Right lobe of liver (tissue), 6 donors: Measurements from ENCODE around the gene GNAT2. TPM values are rescaled to one million over a fixed set of nuclear protein-coding genes. Genes with fewer than 3 reads are reported as not detected.

Experiments used
- ATAC-seq, 4 donors: fragments of 200-7000 bp; cut with Tn5 transposase; one replicate each; pipeline ENCODE4 v1.9.1; 2020; ENCODE audit warnings: mild to moderate bottlenecking in 4 of 4, moderate library complexity in 4 of 4
- DNase-seq, 3 donors: peaks; one replicate each; pipeline ENCODE4 v3.0.0-alpha.2; 2020
- H3K27ac ChIP-seq, 3 donors: fragments of 200-600 bp; one replicate each; pipeline ENCODE4 v1.8.0; 2022
- H3K27me3 ChIP-seq, 2 donors: fragments of 200-600 bp; one replicate each; pipeline ENCODE4 v1.8.0; 2022
- H3K36me3 ChIP-seq, 4 donors: fragments of 200-600 bp; sonication (generic) in 1 of 4; one replicate each; pipeline versions ENCODE4 v1.5.1 to v1.8.0; 2017 to 2022; ENCODE audit warnings: control low read depth in 1 of 4
- H3K4me1 ChIP-seq, 4 donors: fragments of 200-600 bp; sonication (generic) in 1 of 4; one replicate each; pipeline versions ENCODE4 v1.5.1 to v1.8.0; 2017 to 2022; ENCODE audit warnings: control low read depth in 1 of 4
- H3K4me3 ChIP-seq, 3 donors: fragments of 200-600 bp; one replicate each; pipeline ENCODE4 v1.8.0; 2022
- H3K9me3 ChIP-seq, 4 donors: fragments of 200-600 bp; sonication (generic) in 1 of 4; one replicate each; pipeline versions ENCODE4 v1.5.1 to v1.8.0; 2017 to 2022; ENCODE audit warnings: control low read depth in 1 of 4
- POLR2A ChIP-seq: fragments of 450-650 bp; IDR thresholded peaks from one replicate; pipeline ENCODE4 v1.6.1; 2017; ENCODE audit warnings: antibody characterized with exemption, mild to moderate bottlenecking
- WGBS: methylation state at CpG from one replicate; pipeline ENCODE4 v1.1.6; 2018; ENCODE audit warnings: low coverage, low lambda C conversion rate; ENCODE audit not compliant: insufficient coverage; ENCODE audit errors: missing lambda C conversion rate; 5-methylcytosine and 5-hydroxymethylcytosine counted together
- intact Hi-C, 2 donors: fragments of 100-400 bp; cut with DNase I; formaldehyde crosslinking; loops; one replicate each; pipeline versions ENCODE4 v1.11.2 to v1.14.1; 2022
- total RNA-seq, 6 experiments: library from RNA; depleted of rRNA in 2 of 6; stranded (reverse); fragments of >200 nt in 2 of 6; fragmentation: NEBNext Ultra II Directional in 3 of 6; extraction: Animal tissue kit (Norgen Biotek cat#: 25700) in 3 of 6; gene quantifications; one replicate each; pipeline versions ENCODE4 v1.1.0 to v1.2.4, GENCODE V29; 2016 to 2023
- TF ChIP-seq, protein P1 (sequence below), 4 donors: fragments of 200-600 bp in 3 of 4; fragments of 450-650 bp in 1 of 4; IDR thresholded peaks; one replicate each; pipeline versions ENCODE4 v1.5.1 to v1.8.0; 2016 to 2022; ENCODE audit warnings: antibody characterized with exemption in 4 of 4, mild to moderate bottlenecking in 2 of 4
- donor health status: DM: no; HTN: yes; CAD: no.
- donor health status: DM: no; HTN: no; CAD: no.
- donor health status: DM: no; HTN: no; CAD: no.
- donor health status: DM: no; HTN: yes; CAD: no.
- donor health status: DM: no; HTN: yes; CAD: no.

The GNAT2 gene
- total RNA-seq, 6 experiments from 2014 or later = 0.20 to 0.21 (median 0.20) TPM; not detected in 3

- Histone ChIP-seq H3K27ac (peak overlapping the region; percentile 69 to 76 (median 76)), H3K9me3 (no peaks in the 10 kb centered on the region), H3K27me3 (no peaks in the 10 kb centered on the region), H3K4me1 (peaks cover 0 to 43% (median 13%) of the 10 kb centered on the region in 4 donors), H3K4me3 (peak overlapping the region; percentile 64 to 94 (median 68)), H3K36me3 (no peaks in the 10 kb centered on the region)
- TF ChIP-seq, protein P1, sequence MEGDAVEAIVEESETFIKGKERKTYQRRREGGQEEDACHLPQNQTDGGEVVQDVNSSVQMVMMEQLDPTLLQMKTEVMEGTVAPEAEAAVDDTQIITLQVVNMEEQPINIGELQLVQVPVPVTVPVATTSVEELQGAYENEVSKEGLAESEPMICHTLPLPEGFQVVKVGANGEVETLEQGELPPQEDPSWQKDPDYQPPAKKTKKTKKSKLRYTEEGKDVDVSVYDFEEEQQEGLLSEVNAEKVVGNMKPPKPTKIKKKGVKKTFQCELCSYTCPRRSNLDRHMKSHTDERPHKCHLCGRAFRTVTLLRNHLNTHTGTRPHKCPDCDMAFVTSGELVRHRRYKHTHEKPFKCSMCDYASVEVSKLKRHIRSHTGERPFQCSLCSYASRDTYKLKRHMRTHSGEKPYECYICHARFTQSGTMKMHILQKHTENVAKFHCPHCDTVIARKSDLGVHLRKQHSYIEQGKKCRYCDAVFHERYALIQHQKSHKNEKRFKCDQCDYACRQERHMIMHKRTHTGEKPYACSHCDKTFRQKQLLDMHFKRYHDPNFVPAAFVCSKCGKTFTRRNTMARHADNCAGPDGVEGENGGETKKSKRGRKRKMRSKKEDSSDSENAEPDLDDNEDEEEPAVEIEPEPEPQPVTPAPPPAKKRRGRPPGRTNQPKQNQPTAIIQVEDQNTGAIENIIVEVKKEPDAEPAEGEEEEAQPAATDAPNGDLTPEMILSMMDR (IDR thresholded peaks at IDR 0.05) = no peak
- no peak for TF ChIP-seq POLR2A
- DNase-seq = peak; percentile 94 to 97 (median 95)
- intact Hi-C loops = loop anchor here in 1 of 2 donors (10.0 kb wide), 1 partner anchor 76 kb away; the partner anchor contains the start of gene GNAI3
- peak; percentile 69 to 77 (median 74) for ATAC-seq
- WGBS = 6% methylated on average over 3 of the region's 18 CpGs
These were observed 1.4 kb upstream of the GNAT2 start for GRCh38 chr1:109620841-109621286.

DNA sequence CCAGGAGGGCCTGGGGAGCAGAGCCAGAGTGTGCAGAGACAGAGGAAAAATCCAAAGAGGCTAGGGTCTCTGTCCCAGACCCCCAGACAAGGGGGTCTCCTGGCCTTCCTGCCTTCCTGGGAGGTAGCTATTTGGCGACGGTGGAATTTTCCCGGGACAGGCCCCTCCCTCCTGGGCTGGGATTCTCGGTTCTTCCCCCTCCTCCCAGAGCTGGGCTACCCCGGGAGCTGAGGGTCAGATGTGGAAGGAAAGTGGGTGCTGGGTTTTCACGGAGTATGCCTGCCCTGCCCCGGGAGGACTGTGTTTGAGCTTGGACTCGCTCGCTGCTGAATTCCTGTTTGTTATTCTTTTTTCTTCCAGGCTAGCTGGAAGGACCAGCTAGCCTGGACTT lies 980 bp upstream of the GNAT2 start:
- peak overlapping the region; percentile 64 to 94 (median 68) for H3K4me3 ChIP-seq
- ATAC-seq = peak; percentile 20 to 36 (median 30)
- WGBS = 3% methylated on average over 7 of the region's 9 CpGs
- peaks cover 0 to 43% (median 13%) of the 10 kb centered on the region in 4 donors for H3K4me1 ChIP-seq
- TF ChIP-seq, protein P1 (IDR thresholded peaks at IDR 0.05) = no peak
- no peak for TF ChIP-seq POLR2A
- no peaks in the 10 kb centered on the region for H3K9me3 ChIP-seq
- intact Hi-C loops = loop anchor here in 1 of 2 donors (10.0 kb wide), 1 partner anchor 76 kb away; the partner anchor contains the start of gene GNAI3
- H3K27me3 ChIP-seq = no peaks in the 10 kb centered on the region
- peak overlapping the region; percentile 69 to 76 (median 76) for H3K27ac ChIP-seq
- peak in 1 of 3 donors; percentile 69 for DNase-seq
- H3K36me3 ChIP-seq = no peaks in the 10 kb centered on the region

GRCh38 chr1:109618661-109619575 lies 498 bp downstream of the GNAT2 start:
- DNase-seq (peak in 2 of 3 donors; percentile 63 to 83), ATAC-seq (peak; percentile 25 to 71 (median 50))
- 6% methylated on average over 9 of the region's 9 CpGs for WGBS
- H3K27me3 ChIP-seq = no peaks in the 10 kb centered on the region
- TF ChIP-seq POLR2A = no peak
- TF ChIP-seq, protein P1 (IDR thresholded peaks at IDR 0.05) = no peak
- H3K9me3 ChIP-seq = no peaks in the 10 kb centered on the region
- H3K27ac ChIP-seq = peak overlapping the region; percentile 69 to 76 (median 76)
- intact Hi-C loops = no loop called here
- H3K4me3 ChIP-seq = peak overlapping the region; percentile 64 to 94 (median 68)
- H3K4me1 ChIP-seq = peaks cover 0 to 46% (median 13%) of the 10 kb centered on the region in 4 donors
- no peaks in the 10 kb centered on the region for H3K36me3 ChIP-seq

DNA sequence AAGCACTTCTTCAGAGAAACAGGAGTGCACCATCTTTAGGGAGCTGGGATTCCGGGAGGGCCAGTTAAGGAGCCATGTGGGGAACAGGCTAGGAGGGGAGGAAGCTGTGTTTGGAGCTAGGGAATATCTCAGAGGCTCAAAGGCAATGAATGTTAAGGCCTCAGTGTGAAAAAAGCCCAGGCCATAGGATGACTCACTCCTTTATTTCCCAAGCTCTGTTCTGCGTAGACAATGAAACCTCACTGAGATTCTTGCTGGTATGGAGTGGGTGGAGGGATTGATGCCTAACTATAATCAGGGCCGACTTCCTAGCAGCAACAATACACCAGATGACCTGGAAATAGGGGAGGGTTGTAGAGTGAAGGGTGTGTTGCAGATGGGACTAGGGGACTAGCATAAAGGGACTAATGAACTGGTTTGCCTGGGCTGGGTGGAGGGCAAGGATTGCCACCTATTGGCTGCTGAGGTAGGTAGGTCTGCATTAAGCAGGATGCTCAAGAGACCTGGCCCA lies 2.1 kb downstream of the GNAT2 start:
- Histone ChIP-seq H3K4me1 (peaks cover 0 to 34% (median 11%) of the 10 kb centered on the region in 4 donors), H3K36me3 (no peaks in the 10 kb centered on the region), H3K4me3 (no peak overlapping the region), H3K27me3 (no peaks in the 10 kb centered on the region), H3K9me3 (no peaks in the 10 kb centered on the region), H3K27ac (peak overlapping the region in 2 of 3 donors; percentile 31 to 58)
- DNase-seq (no peak), ATAC-seq (peak in 1 of 4 donors; percentile 14)
- TF ChIP-seq POLR2A = no peak
- TF ChIP-seq, protein P1 (IDR thresholded peaks at IDR 0.05) = no peak
- WGBS = 70% methylated on average over 3 of the region's 3 CpGs
- intact Hi-C loops = no loop called here
